Esophagus muscularis mucosa (tissue), 4 donors: ENCODE data around the gene KLKB1. TPM values are rescaled to one million over a fixed set of nuclear protein-coding genes. Genes with fewer than 3 reads are reported as not detected.

Experiments
- DNase-seq: peaks from one replicate; pipeline ENCODE4 v3.0.0-alpha.2; 2017; ENCODE audit errors: extremely low spot score
- H3K27ac ChIP-seq, 4 donors: fragments of 200-600 bp; sonication (generic); replicated peaks in 1 of 4; 1 replicate in 3 of 4; 2 replicates in 1 of 4; pipeline ENCODE4 v1.5.1; 2016 to 2019; ENCODE audit warnings: mild to moderate bottlenecking in 1 of 4
- H3K27me3 ChIP-seq, 4 donors: fragments of 200-600 bp; sonication (generic); one replicate each; pipeline versions ENCODE4 v1.5.1 to v1.6.0; 2016 to 2019
- H3K36me3 ChIP-seq, 4 donors: fragments of 200-600 bp; sonication (generic); one replicate each; pipeline ENCODE4 v1.5.1; 2016 to 2019
- H3K4me1 ChIP-seq, 4 donors: fragments of 200-600 bp; sonication (generic); one replicate each; pipeline ENCODE4 v1.5.1; 2016 to 2019
- H3K4me3 ChIP-seq, 4 donors: fragments of 200-600 bp; sonication (generic); 1 replicate in 2 of 4; 2 replicates in 2 of 4; pipeline ENCODE4 v1.5.1; 2016 to 2019; ENCODE audit warnings: mild to moderate bottlenecking in 4 of 4, moderate library complexity in 1 of 4
- H3K9me3 ChIP-seq, 4 donors: fragments of 200-600 bp; sonication (generic); 1 replicate in 3 of 4; 2 replicates in 1 of 4; pipeline ENCODE4 v1.5.1; 2016 to 2019
- EP300 ChIP-seq: sonication (generic); formaldehyde crosslinking; IDR thresholded peaks from one replicate; pipeline ENCODE4 v1.6.1; 2017; ENCODE audit warnings: antibody characterized with exemption
- POLR2A ChIP-seq: fragments of 450-650 bp; IDR thresholded peaks from one replicate; pipeline ENCODE4 v1.6.1; 2017; ENCODE audit warnings: antibody characterized with exemption, moderate library complexity, mild to moderate bottlenecking, low read depth
- POLR2AphosphoS5 ChIP-seq, 2 donors: sonication (generic); formaldehyde crosslinking; IDR thresholded peaks; one replicate each; pipeline ENCODE4 v1.6.1; 2017; ENCODE audit warnings: antibody characterized with exemption in 2 of 2
- WGBS: methylation state at CpG from one replicate; pipeline ENCODE4 v1.1.5; 2018; 5-methylcytosine and 5-hydroxymethylcytosine counted together
- intact Hi-C: fragments of 100-400 bp; cut with DNase I; formaldehyde crosslinking; loops from one replicate; pipeline ENCODE4 v1.15.1; 2023
- total RNA-seq, 4 donors: library from RNA; depleted of rRNA; stranded (reverse); fragments of >200 nt; gene quantifications; one replicate each; pipeline versions ENCODE4 v1.1.0 to v1.2.1, GENCODE V29; 2016
- TF ChIP-seq, protein P1 (sequence below), 3 experiments: fragments of 200-600 bp in 2 of 3; fragments of 450-650 bp in 1 of 3; sonication (generic) in 2 of 3; IDR thresholded peaks; one replicate each; pipeline ENCODE4 v1.5.1; 2017 to 2019; ENCODE audit warnings: antibody characterized with exemption in 3 of 3, mild to moderate bottlenecking in 2 of 3, moderate library complexity in 1 of 3

The KLKB1 gene
- total RNA-seq, 4 donors from 2014 or later: 0.45 to 2.0 (median 0.83) TPM

DNA sequence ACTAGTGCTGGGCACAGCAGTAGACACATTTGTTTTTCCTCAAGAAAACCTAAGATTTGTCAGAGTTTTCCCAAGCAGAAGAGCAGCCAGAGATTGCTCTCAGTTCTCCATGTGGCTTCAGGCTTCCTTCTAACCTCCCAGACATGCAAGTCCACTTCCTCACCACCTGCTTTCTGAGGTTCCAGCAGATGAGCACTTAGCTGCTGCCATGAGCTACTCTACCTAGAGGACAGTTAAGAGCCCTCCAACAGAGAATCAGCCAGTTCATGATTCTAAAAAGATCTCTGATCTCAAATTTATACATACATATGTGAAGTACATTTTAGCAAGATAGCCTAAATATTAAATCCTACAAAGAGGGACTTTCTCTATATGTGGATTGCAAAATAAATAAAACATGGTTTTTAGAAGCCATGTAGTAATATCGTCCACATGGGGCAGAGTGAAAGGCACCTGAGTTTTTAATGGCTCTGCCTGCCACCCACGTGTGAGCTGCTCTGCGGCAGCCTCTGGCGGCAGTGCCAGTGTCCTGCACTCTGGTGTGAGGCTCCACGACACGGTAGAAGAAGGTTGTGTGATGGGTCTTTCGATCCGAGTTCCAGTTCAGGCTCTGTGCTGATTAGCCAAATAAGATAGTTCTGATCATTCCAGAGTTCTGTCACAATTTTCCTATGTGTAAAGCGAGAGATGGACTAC is 25.6 kb upstream of the KLKB1 start:
- Histone ChIP-seq H3K4me3 (no peak overlapping the region), H3K27me3 (no peaks in the 10 kb centered on the region), H3K36me3 (peaks cover 0 to 36% (median 4%) of the 10 kb centered on the region in 4 donors), H3K9me3 (no peaks in the 10 kb centered on the region), H3K27ac (peak overlapping the region in 2 of 4 donors; percentile 15 to 49), H3K4me1 (peaks cover 0 to 11% (median 5%) of the 10 kb centered on the region in 4 donors)
- intact Hi-C loops: no loop called here
- TF ChIP-seq, protein P1, sequence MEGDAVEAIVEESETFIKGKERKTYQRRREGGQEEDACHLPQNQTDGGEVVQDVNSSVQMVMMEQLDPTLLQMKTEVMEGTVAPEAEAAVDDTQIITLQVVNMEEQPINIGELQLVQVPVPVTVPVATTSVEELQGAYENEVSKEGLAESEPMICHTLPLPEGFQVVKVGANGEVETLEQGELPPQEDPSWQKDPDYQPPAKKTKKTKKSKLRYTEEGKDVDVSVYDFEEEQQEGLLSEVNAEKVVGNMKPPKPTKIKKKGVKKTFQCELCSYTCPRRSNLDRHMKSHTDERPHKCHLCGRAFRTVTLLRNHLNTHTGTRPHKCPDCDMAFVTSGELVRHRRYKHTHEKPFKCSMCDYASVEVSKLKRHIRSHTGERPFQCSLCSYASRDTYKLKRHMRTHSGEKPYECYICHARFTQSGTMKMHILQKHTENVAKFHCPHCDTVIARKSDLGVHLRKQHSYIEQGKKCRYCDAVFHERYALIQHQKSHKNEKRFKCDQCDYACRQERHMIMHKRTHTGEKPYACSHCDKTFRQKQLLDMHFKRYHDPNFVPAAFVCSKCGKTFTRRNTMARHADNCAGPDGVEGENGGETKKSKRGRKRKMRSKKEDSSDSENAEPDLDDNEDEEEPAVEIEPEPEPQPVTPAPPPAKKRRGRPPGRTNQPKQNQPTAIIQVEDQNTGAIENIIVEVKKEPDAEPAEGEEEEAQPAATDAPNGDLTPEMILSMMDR (IDR thresholded peaks at IDR 0.05): peak; percentile 39 to 79 (median 55)
- no peak for TF ChIP-seq EP300
- TF ChIP-seq POLR2AphosphoS5 (IDR thresholded peaks at IDR 0.05): peak in 1 of 2 donors; percentile 9
- DNase-seq: no peak
- WGBS: 57% methylated on average over 9 of the region's 9 CpGs

DNA sequence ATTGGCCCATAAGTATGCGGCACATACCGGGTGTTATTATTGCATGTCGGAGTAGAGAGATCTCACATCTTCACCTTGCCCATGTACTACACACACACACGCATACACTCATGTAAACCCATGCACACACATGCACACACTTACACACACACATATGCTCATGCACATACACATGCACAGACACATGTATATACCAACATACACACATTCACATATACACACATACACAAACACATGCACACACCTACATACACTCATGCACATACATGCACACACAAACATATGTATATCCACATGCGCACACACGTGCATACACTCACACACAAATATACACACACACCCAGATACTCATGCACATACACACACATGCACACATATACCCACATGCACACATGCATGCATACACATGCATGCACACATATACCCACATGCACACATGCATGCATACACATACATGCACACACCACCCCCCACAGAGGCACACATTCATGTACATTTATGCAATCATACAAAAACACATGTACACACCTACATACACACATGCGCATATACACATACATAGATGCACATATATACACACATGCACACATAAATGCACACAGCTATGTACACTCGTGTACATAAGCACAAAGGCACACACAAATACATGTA is 24.7 kb upstream of the KLKB1 start:
- Histone ChIP-seq H3K4me3 (no peak overlapping the region), H3K27me3 (no peaks in the 10 kb centered on the region), H3K27ac (peak overlapping the region in 2 of 4 donors; percentile 15 to 49), H3K36me3 (peaks cover 0 to 28% (median 4%) of the 10 kb centered on the region in 4 donors), H3K9me3 (no peaks in the 10 kb centered on the region), H3K4me1 (peaks cover 0 to 11% (median 5%) of the 10 kb centered on the region in 4 donors)
- intact Hi-C loops: no loop called here
- DNase-seq: no peak
- WGBS: 87% methylated on average over 8 of the region's 8 CpGs
- TF ChIP-seq, protein P1 (IDR thresholded peaks at IDR 0.05): no peak

DNA sequence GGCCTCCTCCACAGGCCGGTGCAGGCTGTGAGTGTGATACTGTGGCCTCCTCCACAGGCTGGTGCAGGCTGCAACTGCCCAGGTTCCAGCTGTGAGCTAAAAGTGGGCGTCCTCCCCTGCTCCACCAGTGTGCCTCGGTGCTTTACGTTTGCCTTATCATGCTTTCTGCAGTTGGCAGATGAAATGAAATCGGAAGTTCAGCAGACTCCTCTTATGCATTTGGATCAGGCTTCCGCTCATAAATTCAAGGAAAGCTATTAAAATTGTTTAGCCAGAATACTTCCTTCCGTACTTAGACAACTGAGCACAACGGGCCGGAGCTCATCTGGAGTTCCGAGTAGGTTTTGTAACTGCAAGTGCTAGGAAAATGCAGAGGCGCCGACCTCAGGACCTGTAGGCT is 23.9 kb upstream of the KLKB1 start:
- intact Hi-C loops: no loop called here
- peak overlapping the region in 1 of 4 donors; percentile 53 for H3K4me3 ChIP-seq
- no peaks in the 10 kb centered on the region for H3K9me3 ChIP-seq
- DNase-seq: no peak
- H3K36me3 ChIP-seq: peaks cover 0 to 23% (median 3%) of the 10 kb centered on the region in 4 donors
- TF ChIP-seq POLR2A (no peak), POLR2AphosphoS5 (IDR thresholded peaks at IDR 0.05) (no peak), EP300 (no peak)
- TF ChIP-seq, protein P1 (IDR thresholded peaks at IDR 0.05): no peak
- H3K27me3 ChIP-seq: no peaks in the 10 kb centered on the region
- 86% methylated on average over 12 of the region's 12 CpGs for WGBS
- peak overlapping the region in 2 of 4 donors; percentile 73 to 78 for H3K27ac ChIP-seq
- H3K4me1 ChIP-seq: peaks cover 0 to 11% (median 5%) of the 10 kb centered on the region in 4 donors

DNA sequence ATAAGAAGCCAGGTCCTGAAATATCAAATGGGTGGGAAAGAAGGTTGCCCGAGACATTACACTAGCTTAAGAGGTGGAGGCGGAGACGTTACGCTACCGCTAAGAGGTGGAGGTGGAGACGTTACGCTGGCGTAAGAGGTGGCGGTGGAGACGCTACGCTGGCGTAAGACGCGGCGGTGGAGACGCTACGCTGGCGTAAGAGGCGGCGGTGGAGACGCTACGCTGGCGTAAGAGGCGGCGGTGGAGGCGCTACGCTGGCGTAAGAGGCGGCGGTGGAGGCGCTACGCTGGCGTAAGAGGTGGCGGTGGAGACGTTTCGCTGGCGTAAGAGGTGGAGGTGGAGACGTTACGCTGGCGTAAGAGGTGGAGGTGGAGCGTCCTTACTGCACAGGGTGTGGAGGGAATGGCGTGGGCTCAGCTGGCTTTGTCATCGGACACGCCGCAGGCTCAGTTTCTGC is 23.2 kb upstream of the KLKB1 start:
- TF ChIP-seq EP300: no peak
- TF ChIP-seq POLR2AphosphoS5 (IDR thresholded peaks at IDR 0.05): peak in 1 of 2 donors; percentile 34
- Histone ChIP-seq H3K9me3 (no peaks in the 10 kb centered on the region), H3K4me3 (peak overlapping the region in 2 of 4 donors; percentile 41 to 53), H3K27me3 (no peaks in the 10 kb centered on the region), H3K27ac (peak overlapping the region in 2 of 4 donors; percentile 73 to 78), H3K36me3 (peaks cover 0 to 22% (median 7%) of the 10 kb centered on the region in 4 donors), H3K4me1 (peaks cover 0 to 11% (median 5%) of the 10 kb centered on the region in 4 donors)
- no peak for DNase-seq
- 86% methylated on average over 45 of the region's 45 CpGs for whole genome bisulfite sequencing
- intact Hi-C loops: no loop called here

DNA sequence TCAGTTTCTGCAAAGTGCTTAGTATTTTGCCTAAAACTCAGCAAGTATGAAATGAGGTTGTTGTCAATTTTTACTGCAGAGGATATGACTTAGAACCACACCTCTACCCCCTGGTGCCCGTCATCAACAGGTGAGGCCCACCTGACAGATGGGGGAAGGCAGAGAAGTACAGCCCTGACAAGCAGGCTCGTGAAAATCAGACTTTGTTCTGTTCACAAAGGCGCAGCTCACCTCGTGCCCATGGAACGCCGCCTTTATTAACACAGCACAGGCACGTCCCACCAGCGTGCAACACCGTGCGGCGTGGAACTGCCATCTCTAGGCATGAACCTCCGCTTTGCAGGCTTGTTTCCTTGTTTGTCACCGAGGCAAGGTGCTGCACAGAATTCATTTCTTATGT is 22.6 kb upstream of the KLKB1 start:
- Histone ChIP-seq H3K27ac (peak overlapping the region in 2 of 4 donors; percentile 73 to 78), H3K4me3 (peak overlapping the region in 2 of 4 donors; percentile 41 to 53), H3K36me3 (peaks cover 0 to 24% (median 12%) of the 10 kb centered on the region in 4 donors), H3K4me1 (peaks cover 0 to 11% (median 5%) of the 10 kb centered on the region in 4 donors), H3K27me3 (no peaks in the 10 kb centered on the region), H3K9me3 (no peaks in the 10 kb centered on the region)
- 88% methylated on average over 13 of the region's 13 CpGs for WGBS
- no peak for DNase-seq
- intact Hi-C loops: no loop called here
- peak in 1 of 2 donors; percentile 3 for TF ChIP-seq POLR2AphosphoS5 (IDR thresholded peaks at IDR 0.05)
- TF ChIP-seq EP300: no peak
